Retinal pigment epithelial cell (primary cell): ENCODE data around the gene BANP.

Experiments
- DNase-seq: peaks from one replicate; pipeline ENCODE4 v3.0.0-alpha.2; 2010; ENCODE audit warnings: low read depth
- H3K4me3 ChIP-seq: 2 replicates; pipeline ENCODE4 v1.5.1; 2011; ENCODE audit warnings: mild to moderate bottlenecking, low read length, control low read depth, moderate library complexity
- CTCF ChIP-seq: conservative IDR thresholded peaks from 2 replicates; pipeline ENCODE4 v1.5.1; 2011; ENCODE audit warnings: low read depth, low read length, control low read depth, inconsistent platforms

BANP gene

GRCh38 chr16:87918338-87918737 lies 32.9 kb upstream of the BANP start:
- H3K4me3 ChIP-seq: no peak overlapping the region
- no peak for TF ChIP-seq CTCF
- no peak for DNase-seq

DNA sequence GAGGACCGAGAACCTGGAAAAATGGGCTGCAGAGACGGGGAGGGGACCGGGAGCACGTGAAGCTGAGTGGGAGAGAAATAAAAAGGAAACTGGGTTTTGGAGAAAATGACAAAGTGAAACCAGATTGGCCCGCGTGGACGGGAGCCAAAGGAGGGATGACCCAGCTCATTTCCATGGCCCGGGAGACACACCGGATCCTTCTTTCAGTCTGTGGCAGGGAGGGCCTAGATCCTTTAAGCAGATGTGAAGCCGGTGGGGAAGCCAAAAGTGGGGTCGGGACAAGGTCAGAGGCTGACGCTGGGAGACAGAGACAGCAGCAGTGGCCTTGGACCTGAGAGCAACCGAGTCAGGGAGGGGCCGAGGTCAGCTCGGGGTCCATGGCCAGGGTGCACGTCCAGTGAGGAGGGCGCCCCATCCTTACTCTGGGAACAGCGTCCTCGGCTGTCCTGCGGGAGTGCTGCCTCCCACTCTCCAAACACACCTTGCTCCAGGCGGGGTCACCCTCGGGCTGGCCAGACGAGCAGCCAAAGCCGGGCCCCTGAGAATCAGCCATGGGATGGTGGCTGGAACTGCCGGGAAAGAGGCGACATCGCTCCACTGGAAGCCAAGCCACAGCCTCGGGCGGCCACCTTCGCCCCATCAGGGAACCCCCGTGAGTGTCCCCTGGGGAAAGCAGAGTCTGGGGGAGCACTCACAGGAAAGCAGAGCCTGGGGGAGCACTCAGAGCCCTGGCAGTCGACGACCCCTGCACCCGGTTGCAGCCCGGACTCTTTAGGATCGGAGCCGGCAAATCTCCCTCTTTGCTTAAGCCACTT lies 32.2 kb upstream of the BANP start:
- no peak for DNase-seq
- H3K4me3 ChIP-seq: no peak overlapping the region
- no peak for TF ChIP-seq CTCF

- DNase-seq: no peak
- no peak for TF ChIP-seq CTCF
- H3K4me3 ChIP-seq: no peak overlapping the region
Observed at GRCh38 chr16:87919681-87919994, 31.6 kb upstream of the BANP start.

DNA sequence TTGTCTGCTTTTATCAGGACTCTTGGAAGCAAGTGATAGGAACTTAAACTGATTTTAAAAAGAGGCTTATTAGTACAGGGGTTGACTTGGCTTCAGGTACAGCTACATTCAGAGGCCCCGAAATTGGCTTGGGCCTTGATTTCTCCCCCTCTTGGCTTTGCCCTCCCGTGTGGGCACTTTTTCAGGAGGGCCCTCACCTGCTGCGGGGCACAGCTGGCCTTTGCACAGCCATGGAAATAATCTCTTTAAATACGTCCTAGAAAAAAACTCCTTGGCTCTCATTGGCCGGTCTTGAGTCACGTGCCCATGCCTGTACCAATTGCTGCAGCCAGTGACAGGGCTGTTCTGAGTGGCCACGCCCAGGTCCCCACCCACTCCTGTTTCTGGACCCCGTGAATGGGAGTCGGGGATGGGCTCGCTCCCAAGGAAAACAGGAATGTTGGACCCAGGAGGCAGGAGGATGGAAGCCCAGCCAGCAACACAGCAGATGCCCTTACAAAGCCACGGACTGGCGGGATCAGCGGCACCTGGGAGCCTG lies 29.9 kb upstream of the BANP start:
- no peak for TF ChIP-seq CTCF
- no peak overlapping the region for H3K4me3 ChIP-seq
- DNase-seq: no peak

DNA sequence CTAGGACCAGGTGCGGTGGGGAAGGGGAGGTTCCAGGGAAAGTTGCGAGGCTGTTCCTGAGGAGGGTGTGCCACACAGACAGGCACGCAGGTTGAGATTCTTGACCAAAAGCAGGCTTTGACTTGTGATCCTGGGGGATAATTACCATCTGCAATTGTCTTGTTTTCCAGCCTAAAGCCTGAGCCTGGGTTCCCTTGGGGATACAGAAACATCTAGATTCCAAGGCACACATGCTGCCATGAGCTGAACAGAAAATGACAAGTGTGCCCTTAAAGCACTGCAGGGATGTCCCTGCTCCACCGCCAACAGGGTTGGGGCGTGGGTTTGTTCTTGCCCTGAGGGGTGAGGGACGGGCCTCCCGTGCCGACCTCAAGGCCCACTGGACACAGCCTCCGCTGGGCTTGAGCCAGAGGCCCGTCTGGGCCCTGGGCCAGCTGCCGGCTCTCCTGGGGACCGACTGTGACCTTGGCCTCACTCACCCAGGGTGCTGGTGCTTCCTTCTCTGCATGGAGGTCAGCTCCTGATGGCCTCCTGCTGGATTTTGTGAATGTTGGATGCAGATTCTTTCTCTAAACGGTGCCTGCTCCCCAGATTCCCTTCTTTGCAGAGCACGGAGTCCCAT lies 28.9 kb upstream of the BANP start:
- no peak for TF ChIP-seq CTCF
- no peak for DNase-seq
- no peak overlapping the region for H3K4me3 ChIP-seq

GRCh38 chr16:87924041-87924810 lies 27.0 kb upstream of the BANP start:
- no peak for DNase-seq
- TF ChIP-seq CTCF: no peak
- H3K4me3 ChIP-seq: no peak overlapping the region
